ENCODE data around the gene DYSF.

The DYSF gene

DNA sequence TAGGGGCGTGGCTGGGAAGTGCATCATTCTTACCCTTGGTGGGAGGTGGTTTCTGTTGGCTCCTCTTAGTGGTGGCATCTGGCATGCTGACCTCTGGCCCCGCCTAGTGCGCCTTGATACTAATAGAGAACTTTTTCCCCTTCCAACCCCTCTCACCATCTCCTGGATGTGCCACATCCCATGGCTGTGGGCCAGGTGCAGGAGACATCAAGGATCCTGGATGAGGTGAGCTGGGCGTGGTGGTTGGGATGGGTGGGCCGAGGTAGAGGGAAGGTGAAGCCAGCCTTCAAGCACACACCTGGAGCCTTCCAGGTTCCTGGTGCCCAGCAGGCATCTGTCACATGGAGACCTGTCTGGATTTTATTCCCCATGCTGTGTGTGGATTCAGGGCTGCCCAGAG is 149.2 kb downstream of the DYSF start:
- no peak for DNase-seq (ENCODE audit: low read depth)

DNA sequence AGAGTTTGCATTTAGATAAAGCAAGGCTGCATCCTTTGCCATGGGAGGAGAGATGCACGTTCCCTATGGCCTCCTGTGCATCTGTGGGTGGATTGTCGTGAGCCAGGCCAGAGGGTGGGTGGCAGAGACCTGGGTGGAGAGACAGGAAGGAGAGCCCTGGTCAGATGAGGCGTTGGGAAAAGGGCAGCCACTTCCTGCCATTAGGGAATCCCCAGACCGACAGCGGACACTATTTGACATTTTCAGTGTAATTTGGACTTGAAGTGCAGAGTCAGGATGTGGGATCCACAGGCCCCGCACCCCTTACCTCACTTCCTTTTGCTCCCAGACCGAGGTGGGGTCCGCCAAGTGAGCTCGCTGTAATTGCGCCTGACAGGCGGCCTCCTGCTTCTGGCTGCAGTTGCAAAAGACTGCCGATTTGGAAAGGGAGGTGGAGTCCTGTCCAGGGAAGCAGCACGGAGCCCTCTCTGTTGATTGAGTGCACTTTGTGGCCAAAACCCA is 150.0 kb downstream of the DYSF start:
- DNase-seq (ENCODE audit: low read depth): no peak

DNA sequence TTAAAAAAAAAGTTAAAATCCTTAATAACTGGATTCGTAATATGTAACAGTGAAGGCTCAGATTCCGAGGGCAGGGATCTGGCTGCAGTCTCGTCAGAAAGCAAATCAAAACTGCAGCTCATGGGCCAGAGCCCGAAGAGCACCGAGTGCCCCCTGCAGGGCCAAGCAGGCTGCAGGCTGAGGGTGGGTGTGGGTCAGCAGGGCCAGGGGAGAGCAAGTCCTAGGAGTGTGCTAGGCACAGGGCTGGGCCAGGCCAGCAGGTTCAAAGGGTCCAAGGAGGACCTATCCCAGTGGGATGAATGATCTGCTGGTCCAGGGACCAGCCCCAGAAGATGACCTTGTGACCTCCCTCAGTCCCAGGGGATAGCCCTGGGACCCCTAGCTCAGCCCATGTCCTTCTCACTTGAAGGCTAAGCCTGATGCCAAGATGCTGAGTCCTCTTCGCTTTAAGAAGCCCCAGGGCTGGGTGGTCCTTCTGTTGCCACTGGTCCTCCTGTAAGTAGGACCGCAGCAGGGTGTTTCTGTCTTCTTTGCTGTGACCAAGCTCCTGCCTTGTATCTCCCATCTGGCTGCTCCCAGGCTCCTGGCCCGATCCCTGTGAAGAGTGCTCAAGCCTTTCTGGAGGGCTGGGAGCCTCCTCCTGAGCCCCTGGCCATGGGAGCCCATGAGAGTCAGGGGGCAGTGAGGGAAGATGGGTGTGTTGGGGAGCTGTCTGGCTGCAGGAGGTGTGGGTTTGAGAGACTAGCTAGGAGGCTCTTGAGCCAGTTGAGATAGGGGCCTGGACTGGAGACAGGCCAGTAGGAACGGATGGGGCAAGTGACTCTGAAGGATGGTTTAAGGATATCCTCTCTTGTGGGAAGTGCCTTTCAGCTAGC is 150.7 kb downstream of the DYSF start:
- DNase-seq (ENCODE audit: low read depth): no peak

DNA sequence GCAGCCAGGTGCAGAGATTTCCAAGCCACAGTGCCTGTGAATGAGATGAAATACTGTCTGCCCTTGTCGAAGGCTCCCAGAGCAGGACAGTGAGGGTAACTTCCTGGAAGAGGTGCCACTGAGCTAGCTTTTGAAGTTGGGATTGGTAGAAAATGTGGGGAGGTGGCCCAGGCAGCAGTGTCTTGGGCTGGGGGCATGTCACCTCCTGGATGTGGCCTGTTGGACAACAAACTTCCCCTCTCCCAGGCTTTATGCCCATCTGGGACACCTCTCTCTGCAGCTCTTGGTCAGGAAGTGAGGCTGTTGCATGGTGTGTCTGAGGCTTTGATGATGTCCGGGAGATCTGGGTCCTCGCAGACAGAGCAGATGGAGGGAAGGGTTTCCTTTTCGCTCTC is 151.4 kb downstream of the DYSF start:
- no peak for DNase-seq (ENCODE audit: low read depth)

DNA sequence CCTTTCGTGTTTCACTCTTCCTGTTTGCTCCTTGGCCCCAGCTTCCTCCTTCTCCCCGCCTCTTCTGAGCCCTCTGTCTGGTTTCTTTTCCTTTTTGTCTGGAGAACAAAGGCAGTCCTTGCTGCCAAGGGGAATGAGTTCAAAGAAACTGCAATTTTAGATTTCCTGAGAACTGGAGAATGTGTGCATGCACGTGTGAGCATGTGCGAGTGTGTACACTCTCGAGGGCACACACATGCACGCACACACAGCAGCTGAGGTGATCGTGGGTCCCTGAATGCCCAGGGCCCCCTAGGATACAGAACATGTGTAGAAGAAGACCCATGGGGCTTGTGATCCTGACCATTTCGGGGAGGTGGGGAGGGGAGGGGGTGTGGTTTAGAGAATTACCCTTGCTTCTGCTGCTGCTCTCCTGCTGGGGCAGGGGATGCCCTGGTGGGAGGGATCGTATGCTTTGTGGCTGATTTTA is 151.8 kb downstream of the DYSF start:
- no peak for DNase-seq (ENCODE audit: low read depth)

DNA sequence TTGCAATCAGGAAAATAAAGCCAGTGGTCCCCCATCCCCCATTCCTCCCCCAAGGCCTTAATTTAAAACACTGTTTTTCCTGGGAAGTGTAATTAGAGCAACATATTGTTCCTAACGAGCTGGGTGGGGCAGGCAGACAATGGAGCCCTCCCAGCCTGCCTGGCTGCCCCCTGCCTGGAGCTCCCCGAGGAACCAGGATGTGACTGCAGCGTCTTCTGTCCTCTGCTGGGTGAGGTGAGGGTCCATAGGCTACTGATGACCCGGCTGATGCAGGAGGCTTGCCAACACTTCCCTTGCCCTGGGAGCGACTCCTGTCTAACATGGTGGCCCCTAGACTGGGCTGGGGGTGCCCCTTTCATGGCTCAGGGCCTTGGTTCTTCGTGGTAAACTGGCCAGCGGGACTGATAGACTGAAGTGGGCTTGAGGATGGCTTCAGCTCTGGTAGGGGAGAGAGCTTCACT is 152.4 kb downstream of the DYSF start:
- DNase-seq (ENCODE audit: low read depth): no peak

DNA sequence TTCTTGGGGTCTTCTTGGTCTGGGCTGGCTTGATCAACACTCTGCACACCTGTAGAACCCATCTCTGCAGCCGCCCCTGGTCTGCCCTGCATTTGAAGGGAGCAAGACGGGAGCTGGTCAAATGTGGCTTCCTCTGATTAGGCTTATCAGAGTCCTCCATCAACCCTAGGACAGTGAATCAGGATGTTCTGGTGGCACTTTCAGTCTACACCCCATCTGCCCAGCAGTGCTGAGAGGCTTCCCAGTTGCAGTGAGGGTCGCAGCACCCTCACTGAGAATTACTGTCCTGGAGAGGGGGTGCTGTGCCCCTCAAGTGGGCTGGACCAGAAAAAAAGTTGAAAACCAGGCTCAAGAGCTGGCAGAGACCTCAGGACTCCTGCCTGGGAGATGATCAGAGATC is 152.9 kb downstream of the DYSF start:
- DNase-seq (ENCODE audit: low read depth): no peak

DNA sequence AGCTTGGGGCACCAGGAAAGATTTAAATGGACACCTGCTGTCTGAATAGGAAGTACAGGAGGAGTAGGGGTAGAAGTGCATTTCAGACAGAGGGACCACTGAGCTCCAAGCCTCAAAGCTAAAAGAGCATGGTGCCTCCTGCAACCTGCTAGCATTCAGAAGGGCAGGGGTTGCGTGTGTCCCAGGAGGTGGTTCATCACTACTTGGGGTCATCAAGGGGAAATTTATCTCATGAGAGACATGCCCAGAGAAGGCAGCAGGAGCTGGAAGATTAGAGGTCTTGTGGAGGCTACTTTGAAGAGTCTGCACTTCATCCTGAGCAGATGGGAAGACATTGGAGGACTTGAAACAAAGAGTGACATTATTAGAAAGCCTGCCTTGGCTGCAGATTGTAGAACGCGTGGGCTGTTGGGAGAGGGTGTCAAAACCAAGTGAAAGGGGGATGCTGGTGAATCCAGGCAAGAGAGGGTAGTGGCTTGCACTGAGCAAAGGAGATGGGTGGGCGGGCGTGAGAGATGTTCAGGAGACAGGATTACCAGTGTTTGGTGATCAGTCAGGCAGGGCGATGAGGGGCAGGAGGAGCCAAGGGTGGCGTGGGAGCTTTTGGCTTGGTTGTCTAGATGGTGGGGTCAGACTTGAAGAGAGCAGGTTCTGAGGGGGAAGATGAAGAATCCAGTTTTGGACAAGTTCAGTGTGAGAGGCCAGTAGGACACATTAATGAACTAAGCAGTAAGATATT is 154.0 kb downstream of the DYSF start:
- DNase-seq (ENCODE audit: low read depth): no peak

DNA sequence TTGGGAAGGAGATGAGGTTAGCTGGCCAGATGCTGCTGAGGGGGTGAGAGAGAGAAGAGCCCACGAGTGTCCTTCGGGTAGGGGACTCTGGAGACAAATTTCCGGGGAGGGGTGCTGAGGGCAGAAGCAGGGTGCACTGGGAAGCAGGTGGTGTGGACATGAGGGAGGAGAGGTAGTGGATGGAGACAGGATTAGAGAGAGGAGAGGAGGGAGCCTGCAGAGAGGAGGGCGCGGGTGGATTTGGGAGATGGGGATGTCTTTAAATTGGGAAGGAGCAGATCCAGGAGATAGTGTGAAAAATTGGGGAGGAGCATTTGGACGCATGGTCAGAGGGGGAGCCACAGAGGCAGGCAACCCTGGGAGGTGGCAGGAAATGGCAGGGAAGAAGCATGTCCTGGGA is 154.7 kb downstream of the DYSF start:
- DNase-seq (ENCODE audit: low read depth): no peak

DNA sequence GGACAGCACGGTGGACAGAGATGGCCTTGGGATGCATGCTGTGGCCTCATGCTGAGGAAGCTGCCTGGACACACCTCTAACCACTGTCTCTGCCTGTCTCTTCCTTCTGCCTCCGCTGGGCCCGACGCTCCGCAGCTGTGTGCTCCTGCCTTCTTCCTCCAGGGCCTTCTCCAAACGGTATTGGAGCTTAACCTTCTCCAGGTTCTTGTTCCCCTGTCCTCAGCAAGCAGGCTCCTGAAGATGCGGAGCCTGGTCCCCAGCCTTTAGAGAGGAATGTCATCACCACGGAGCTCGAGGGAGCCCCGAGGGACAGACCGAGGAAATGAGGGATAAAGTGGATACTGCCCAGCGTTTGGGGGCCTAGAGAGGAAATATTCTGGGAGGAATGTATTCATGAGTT is 155.1 kb downstream of the DYSF start:
- DNase-seq (ENCODE audit: low read depth): no peak

DNA sequence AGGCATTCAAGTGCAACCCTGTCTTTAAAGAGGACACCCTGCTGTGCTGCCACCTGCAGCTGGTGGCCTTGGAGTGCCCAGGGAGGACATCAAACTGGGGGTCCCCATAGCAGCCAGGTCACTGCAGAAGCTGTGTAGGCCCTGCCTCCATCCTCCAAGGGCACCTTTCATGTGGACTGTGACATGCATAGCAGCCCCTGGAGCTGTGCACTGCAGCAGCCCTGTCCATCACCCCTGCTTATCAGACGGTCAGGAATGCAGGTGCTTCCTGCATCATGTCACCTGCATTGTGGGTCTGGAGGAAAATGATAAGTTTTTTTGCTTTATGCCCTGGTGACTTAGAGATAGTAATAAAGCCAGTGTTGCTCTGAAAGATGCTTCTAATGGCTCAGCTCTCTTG is 155.7 kb downstream of the DYSF start:
- no peak for DNase-seq (ENCODE audit: low read depth)

DNA sequence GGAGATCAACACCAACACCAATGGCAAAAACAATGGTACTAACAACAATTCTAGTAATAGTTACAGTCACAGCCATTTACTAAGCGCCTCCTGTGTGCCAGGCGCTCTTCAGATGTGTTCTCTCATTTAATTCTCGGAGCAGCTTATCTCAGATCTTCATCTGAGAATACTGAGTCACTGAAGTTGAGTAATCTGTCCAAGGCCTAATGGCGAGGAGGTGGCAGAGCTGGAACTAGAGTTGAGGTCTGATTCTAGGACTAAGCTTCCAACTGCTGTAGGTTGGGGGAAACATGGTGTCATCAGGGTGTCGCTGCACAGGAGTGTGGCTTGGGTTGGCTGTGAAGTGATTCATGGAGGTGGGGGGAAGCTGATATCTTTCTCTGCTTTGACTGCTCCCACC is 156.1 kb downstream of the DYSF start:
- DNase-seq (ENCODE audit: low read depth): no peak

DNA sequence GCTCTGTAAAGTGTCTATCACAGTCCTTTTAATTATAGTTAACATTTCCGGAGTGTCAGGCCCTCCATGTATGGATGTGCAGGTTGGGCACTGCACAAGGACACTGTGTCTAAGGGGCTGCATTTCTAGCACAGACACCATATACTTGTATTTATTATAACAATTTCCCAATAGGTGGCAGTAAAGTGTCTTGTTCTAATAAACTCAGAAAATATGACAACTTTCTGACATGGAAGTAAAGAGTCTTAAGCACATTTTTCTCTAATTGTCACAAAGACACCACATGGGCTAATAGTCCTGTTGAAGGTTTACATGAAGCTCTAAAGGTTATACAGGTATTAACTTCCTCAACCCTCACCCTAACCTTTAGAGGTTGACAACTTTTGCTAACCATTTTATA is 156.6 kb downstream of the DYSF start:
- DNase-seq (ENCODE audit: low read depth): no peak

DNA sequence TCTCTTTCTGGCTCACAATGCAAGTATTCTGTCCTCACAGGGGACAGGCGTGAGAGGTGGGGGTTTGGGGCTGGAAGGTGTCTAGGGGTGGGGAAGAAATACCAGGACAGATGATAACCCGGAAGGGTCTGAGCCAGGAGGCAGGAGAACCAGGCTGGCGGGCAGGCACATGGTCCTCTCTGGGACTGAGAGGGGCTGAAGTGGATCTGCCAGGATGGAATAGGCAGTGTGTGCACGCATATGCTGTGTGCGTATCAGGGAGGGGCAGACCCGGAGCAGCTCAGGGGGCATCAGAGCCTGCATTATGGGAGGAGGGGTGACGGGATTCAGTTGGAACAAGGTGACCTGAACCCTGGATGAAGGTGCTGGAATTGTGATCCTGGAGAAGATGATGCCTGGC is 157.3 kb downstream of the DYSF start:
- no peak for DNase-seq (ENCODE audit: low read depth)

DNA sequence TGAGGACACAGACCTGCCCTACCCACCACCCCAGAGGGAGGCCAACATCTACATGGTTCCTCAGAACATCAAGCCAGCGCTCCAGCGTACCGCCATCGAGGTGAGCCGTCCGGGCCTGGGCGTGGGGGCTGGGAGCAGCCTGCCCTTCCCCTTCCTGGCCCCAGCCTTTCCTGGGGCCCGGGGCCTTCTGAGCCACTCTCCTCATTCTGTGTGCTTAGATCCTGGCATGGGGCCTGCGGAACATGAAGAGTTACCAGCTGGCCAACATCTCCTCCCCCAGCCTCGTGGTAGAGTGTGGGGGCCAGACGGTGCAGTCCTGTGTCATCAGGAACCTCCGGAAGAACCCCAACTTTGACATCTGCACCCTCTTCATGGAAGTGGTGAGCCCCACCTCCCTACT is 157.9 kb downstream of the DYSF start:
- no peak for DNase-seq (ENCODE audit: low read depth)

DNA sequence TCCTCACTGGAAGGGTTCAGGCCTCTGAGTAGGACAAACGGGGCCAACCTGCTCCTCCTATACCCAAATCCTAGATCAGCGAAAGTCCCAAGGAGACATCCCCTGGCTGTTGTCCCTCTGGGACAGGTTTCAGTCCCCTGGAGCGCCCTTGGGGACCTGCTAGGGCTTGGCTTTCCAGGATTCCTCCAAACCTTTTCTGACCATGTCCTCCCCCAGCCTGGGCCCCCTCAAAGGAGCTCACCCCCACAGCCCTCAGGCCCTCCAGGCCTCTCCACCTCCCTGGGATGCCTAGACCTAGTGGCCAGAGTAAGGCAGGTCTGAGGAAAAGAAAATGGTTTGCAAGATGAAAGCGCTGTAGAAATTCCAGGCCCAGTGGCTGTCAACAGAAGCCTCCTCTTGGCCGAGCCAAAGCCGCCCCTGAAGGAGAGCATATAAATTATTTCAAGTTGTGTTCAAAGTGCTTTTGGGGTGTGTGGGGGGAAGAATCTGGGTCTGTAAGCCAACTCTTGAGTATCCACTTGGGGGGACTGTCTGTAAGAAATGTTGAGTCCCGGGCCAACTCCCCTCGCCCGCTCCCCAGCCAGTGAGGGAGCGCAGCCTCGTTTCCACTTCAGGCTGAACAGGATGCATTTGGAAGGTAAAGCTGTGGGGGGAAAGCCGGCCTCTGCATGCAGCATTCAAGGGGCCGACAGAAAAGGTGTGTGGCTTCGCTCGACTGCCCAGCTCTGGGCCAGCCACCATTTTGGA is 158.6 kb downstream of the DYSF start:
- no peak for DNase-seq (ENCODE audit: low read depth)

DNA sequence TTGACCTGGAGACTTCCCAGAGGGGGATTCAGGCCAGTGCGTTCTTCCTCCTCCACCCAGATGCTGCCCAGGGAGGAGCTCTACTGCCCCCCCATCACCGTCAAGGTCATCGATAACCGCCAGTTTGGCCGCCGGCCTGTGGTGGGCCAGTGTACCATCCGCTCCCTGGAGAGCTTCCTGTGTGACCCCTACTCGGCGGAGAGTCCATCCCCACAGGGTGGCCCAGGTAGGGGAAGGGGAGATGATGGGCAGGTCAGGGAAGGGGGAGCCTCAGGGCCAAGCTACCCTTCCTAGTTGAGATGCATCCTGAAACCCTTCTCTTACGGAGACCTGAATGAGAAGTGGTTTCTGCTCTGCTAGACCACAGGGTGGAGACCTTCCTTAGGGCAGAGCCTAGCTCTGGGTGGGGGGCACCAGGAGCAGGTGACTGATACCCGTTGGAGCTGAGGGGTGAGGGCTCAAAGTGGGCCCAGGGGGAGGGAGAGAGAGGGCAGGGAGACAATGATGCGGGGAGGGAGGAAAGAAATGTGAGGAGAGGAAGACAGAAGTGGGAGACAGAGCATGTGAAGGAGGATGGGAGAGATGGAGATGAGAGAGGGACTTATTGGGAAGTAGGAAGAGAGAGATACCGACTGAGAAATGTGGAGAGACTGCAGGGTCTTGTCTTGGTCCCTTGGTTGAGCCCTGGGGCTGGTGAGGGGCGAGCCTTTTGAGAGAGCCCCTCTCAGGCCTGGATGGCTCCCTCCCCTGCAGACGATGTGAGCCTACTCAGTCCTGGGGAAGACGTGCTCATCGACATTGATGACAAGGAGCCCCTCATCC is 159.4 kb downstream of the DYSF start:
- DNase-seq (ENCODE audit: low read depth): no peak

DNA sequence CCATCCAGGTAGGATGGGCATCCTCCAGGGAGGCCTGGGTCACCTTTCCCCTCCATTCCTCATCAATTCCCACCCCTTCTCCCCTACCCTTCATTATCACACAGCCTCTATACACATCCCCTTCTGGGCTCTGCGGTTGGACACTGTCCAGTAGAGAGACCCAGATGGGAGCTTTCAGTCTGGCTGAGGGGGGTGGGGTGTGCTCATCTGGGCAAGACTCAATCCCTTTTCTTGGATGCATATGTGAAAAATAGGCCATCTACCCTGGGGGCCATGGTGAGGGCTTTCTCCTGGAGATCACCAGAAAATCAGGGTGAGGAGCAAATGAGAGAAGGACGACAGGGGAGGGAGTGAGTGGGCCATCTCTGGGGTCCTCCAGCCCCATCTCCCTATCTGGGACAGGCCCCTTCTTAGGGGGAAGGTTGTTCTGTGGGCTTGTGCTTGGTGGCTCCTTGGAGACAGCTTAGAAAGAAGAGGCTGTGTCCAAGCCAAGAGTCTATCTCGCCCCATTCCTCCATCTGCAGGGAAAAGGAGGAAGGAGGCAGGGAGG is 160.1 kb downstream of the DYSF start:
- no peak for DNase-seq (ENCODE audit: low read depth)

DNA sequence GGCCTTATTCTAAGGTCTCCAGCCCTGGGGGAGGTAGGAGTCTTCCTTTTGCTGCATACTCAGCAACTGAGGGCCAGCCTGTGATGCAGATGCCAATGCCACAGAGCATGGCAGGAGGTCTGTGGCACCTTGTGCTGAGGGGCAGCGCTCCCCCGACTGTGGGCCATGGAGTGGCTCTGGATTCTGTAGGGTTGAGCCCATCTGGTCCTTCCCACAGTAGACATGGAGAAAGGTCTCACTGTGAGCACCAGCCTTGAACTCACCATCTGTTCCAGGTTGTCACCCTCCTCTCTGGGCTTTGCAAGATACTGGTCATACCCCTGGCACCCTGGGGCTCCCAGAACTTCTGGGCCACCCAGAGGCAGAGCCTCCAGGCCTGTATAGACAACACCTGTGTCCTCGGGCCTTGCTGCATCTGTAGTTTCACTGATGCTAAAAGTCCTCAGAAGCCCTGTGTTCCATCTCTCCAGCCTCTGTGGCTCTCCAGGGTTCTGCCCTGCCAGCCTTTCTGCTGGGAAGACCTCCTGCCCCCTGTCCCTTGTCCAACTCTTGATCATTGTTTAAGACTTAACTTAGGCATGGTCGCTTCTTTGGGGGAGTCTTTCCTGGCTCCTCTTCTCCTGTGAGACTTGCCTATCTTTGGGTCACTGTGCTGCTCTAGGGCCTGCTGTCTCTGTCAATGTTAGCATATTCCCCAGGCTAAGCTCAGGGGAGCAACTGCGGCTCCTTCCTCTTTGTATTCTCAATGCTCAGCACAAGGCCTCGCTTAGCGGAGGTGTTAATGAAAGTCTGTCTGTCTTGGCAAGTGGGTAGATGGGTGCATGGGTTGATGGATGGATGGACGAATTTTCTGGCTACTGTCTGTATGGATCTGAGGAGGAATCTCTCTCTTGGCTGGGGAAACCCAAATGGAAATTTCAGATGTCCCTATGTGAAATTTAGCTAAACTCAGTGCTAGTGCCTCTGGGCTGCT is 160.9 kb downstream of the DYSF start:
- DNase-seq (ENCODE audit: low read depth): no peak

Measured in activated T-cell treated with anti-CD3 and anti-CD28 coated beads for 24 hours (primary cell).